H1 (cell line): ENCODE measurements around the gene WFDC11. TPM values are rescaled to one million over a fixed set of nuclear protein-coding genes. Genes with fewer than 3 reads are reported as not detected.

ENCODE experiments used
- CTCF ChIA-PET: fragments of 300-600 bp; sonication (Branson Sonifier 250); formaldehyde crosslinking; loops from one replicate; lab custom pipeline; 2021; ENCODE audit not compliant: partially characterized antibody; lab: Charles Lee
- POLR2A ChIA-PET: fragments of 300-600 bp; sonication (Branson Sonifier 250); formaldehyde crosslinking; loops from one replicate; lab custom pipeline; 2021; ENCODE audit warnings: inconsistent platforms; ENCODE audit not compliant: partially characterized antibody; lab: Charles Lee
- DNase-seq, 2 experiments: peaks; one replicate each; pipeline versions ENCODE4 v3.0.0 to v3.0.0-alpha.2; 2010 to 2022; ENCODE audit warnings: low spot score in 2 of 2, low read depth in 1 of 2, mixed read lengths in 1 of 2
- FAIRE-seq: peaks from 2 replicates; lab custom pipeline; 2011; peaks lifted over from hg19 to GRCh38; lab: Jason Lieb, UNC
- H2AFZ ChIP-seq: 2 replicates; pipeline ENCODE4 v1.8.1; 2012; ENCODE audit warnings: low read length, inconsistent platforms
- H2AK5ac ChIP-seq: 2 replicates; pipeline ENCODE4 v1.6.1; 2013; ENCODE audit warnings: low read depth, low read length
- H2BK120ac ChIP-seq: replicated peaks from 2 replicates; pipeline ENCODE3; 2013; ENCODE audit warnings: low read depth, low read length, inconsistent platforms
- H2BK12ac ChIP-seq: 2 replicates; pipeline ENCODE4 v1.6.1; 2013; ENCODE audit warnings: low read depth, low read length
- H2BK15ac ChIP-seq: 2 replicates; pipeline ENCODE4 v1.6.1; 2013; ENCODE audit warnings: low read length
- H2BK20ac ChIP-seq: 2 replicates; pipeline ENCODE4 v1.6.1; 2013; ENCODE audit warnings: low read length
- H2BK5ac ChIP-seq: 2 replicates; pipeline ENCODE4 v1.6.1; 2013; ENCODE audit warnings: low read depth, low read length
- H3K14ac ChIP-seq: 2 replicates; pipeline ENCODE4 v1.6.1; 2013; ENCODE audit warnings: inconsistent platforms; ENCODE audit not compliant: insufficient read length
- H3K18ac ChIP-seq: 2 replicates; pipeline ENCODE4 v1.6.1; 2013; ENCODE audit warnings: low read length; ENCODE audit errors: extremely low read depth
- H3K23ac ChIP-seq: 2 replicates; pipeline ENCODE4 v1.6.1; 2013; ENCODE audit warnings: inconsistent platforms; ENCODE audit not compliant: insufficient read length
- H3K23me2 ChIP-seq: 2 replicates; pipeline ENCODE4 v1.6.1; 2013; ENCODE audit warnings: low read depth, low read length
- H3K27ac ChIP-seq: 2 replicates; pipeline ENCODE4 v1.6.1; 2011; ENCODE audit warnings: low read depth, low read length, inconsistent platforms
- H3K27me3 ChIP-seq, 4 experiments: replicated peaks in 1 of 4; 1 replicate in 1 of 4; 2 replicates in 3 of 4; pipeline versions ENCODE4 v1.6.1 to v1.8.1; 2011 to 2013; ENCODE audit warnings: low read length in 3 of 4, mild to moderate bottlenecking in 3 of 4, inconsistent platforms in 2 of 4, mixed read lengths in 2 of 4, moderate library complexity in 1 of 4; ENCODE audit not compliant: control insufficient read depth in 3 of 4, insufficient read depth in 3 of 4; ENCODE audit errors: extremely low read depth in 1 of 4
- H3K36me3 ChIP-seq, 4 experiments: 2 replicates each; pipeline versions ENCODE4 v1.6.1 to v1.8.1; 2011 to 2013; ENCODE audit warnings: mild to moderate bottlenecking in 4 of 4, low read length in 3 of 4, moderate library complexity in 2 of 4, control low read depth in 1 of 4, inconsistent platforms in 1 of 4; ENCODE audit not compliant: insufficient read depth in 4 of 4, control insufficient read depth in 2 of 4
- H3K4ac ChIP-seq: replicated peaks from 2 replicates; pipeline ENCODE3; 2013; ENCODE audit warnings: low read length, low read depth, mixed read lengths, inconsistent platforms; ENCODE audit not compliant: insufficient read length
- H3K4me1 ChIP-seq, 4 experiments: replicated peaks in 1 of 4; 1 replicate in 1 of 4; 2 replicates in 3 of 4; pipeline versions ENCODE4 v1.6.1 to v1.8.1; 2011 to 2013; ENCODE audit warnings: low read length in 3 of 4, inconsistent platforms in 2 of 4, mixed read lengths in 1 of 4; ENCODE audit not compliant: insufficient read depth in 4 of 4, control insufficient read depth in 3 of 4
- H3K4me2 ChIP-seq, 2 experiments: 2 replicates each; pipeline versions ENCODE4 v1.6.1 to v1.8.1; 2011 to 2013; ENCODE audit warnings: low read depth in 2 of 2, low read length in 2 of 2, control low read depth in 1 of 2, inconsistent platforms in 1 of 2, mild to moderate bottlenecking in 1 of 2; ENCODE audit not compliant: insufficient read depth in 1 of 2
- H3K4me3 ChIP-seq, 4 experiments: fragments of 200-600, 300-600 bp in 1 of 4; sonication (generic), shearing (Covaris generic), sonication (Bioruptor Twin) in 1 of 4; 2 replicates each; pipeline versions ENCODE4 v1.5.1 to v1.8.1; 2011 to 2016; ENCODE audit warnings: low read length in 4 of 4, low read depth in 3 of 4, control low read depth in 2 of 4, inconsistent platforms in 2 of 4, mild to moderate bottlenecking in 2 of 4, mixed read lengths in 1 of 4, moderate library complexity in 1 of 4; ENCODE audit not compliant: insufficient read depth in 2 of 4; ENCODE audit errors: extremely low read depth in 1 of 4
- H3K56ac ChIP-seq: replicated peaks from 2 replicates; pipeline ENCODE3; 2013; ENCODE audit warnings: low read depth, mild to moderate bottlenecking, mixed read lengths, low read length, inconsistent platforms; ENCODE audit not compliant: insufficient read length
- H3K79me1 ChIP-seq: 2 replicates; pipeline ENCODE4 v1.6.1; 2013; ENCODE audit warnings: low read depth, low read length, control low read depth
- H3K79me2 ChIP-seq, 2 experiments: 2 replicates each; pipeline versions ENCODE4 v1.6.1 to v1.8.1; 2012 to 2013; ENCODE audit warnings: low read length in 2 of 2, mild to moderate bottlenecking in 2 of 2, inconsistent platforms in 1 of 2; ENCODE audit not compliant: insufficient read depth in 2 of 2, control insufficient read depth in 1 of 2
- H3K9ac ChIP-seq, 4 experiments: replicated peaks in 1 of 4; 1 replicate in 1 of 4; 2 replicates in 3 of 4; pipeline versions ENCODE4 v1.6.1 to v1.8.1; 2011 to 2013; ENCODE audit warnings: low read depth in 3 of 4, low read length in 3 of 4, control low read depth in 2 of 4, mild to moderate bottlenecking in 2 of 4, moderate library complexity in 2 of 4, inconsistent platforms in 1 of 4; ENCODE audit errors: extremely low read depth in 1 of 4
- H3K9me3 ChIP-seq, 2 experiments: 2 replicates each; pipeline versions ENCODE4 v1.6.1 to v1.8.1; 2012 to 2013; ENCODE audit warnings: mild to moderate bottlenecking in 2 of 2, moderate library complexity in 2 of 2, control low read depth in 1 of 2, inconsistent platforms in 1 of 2, low read depth in 1 of 2, low read length in 1 of 2, mixed read lengths in 1 of 2; ENCODE audit not compliant: insufficient read depth in 2 of 2
- H4K20me1 ChIP-seq, 2 experiments: replicated peaks in 1 of 2; 2 replicates each; pipeline versions ENCODE3 to v1.8.1; 2011 to 2013; ENCODE audit warnings: inconsistent platforms in 2 of 2, low read length in 2 of 2, mild to moderate bottlenecking in 1 of 2; ENCODE audit not compliant: insufficient read depth in 2 of 2, control insufficient read depth in 1 of 2
- H4K5ac ChIP-seq: 2 replicates; pipeline ENCODE4 v1.6.1; 2013; ENCODE audit warnings: low read length, low read depth, mixed read lengths, inconsistent platforms; ENCODE audit not compliant: insufficient read length
- H4K8ac ChIP-seq: 2 replicates; pipeline ENCODE4 v1.8.0; 2013; ENCODE audit warnings: mild to moderate bottlenecking, moderate library complexity, low read length, inconsistent platforms; ENCODE audit not compliant: insufficient read depth; ENCODE audit errors: extremely low read depth
- H4K91ac ChIP-seq: replicated peaks from 2 replicates; pipeline ENCODE3; 2013; ENCODE audit warnings: low read length, mixed read lengths, inconsistent platforms; ENCODE audit not compliant: insufficient read length
- BRCA1 ChIP-seq: IDR thresholded peaks from 2 replicates; pipeline ENCODE4 v1.6.1; 2012; ENCODE audit warnings: low read depth, low read length, improper control_type of control experiment
- HDAC6 ChIP-seq: IDR thresholded peaks from one replicate; pipeline ENCODE4 v1.7.1; 2012; ENCODE audit warnings: low read depth, mild to moderate bottlenecking, inconsistent platforms, low read length, moderate library complexity
- SRF ChIP-seq: IDR thresholded peaks from 2 replicates; pipeline ENCODE4 v1.6.1; 2011; ENCODE audit warnings: mild to moderate bottlenecking, low read depth, low read length, moderate library complexity
- WGBS, 2 experiments: shearing (Covaris generic) in 1 of 2; methylation state at CpG; one replicate each; pipeline versions ENCODE4 v1.1.6 to v1.1.7; 2013 to 2015; ENCODE audit warnings: low lambda C conversion rate in 2 of 2, mixed read lengths in 2 of 2, inconsistent platforms in 1 of 2, low coverage in 1 of 2, missing lambda C conversion rate in 1 of 2; ENCODE audit not compliant: insufficient replicate concordance in 2 of 2, insufficient coverage in 1 of 2, insufficient read length in 1 of 2; ENCODE audit errors: extremely low coverage in 1 of 2, missing lambda C conversion rate in 1 of 2; 5-methylcytosine and 5-hydroxymethylcytosine counted together
- polyA plus RNA-seq, 7 experiments: library from polyadenylated mRNA; depleted of rRNA in 3 of 7; stranded (reverse) in 5 of 7; unstranded in 2 of 7; fragments of >200 nt in 5 of 7; fragments of 200-250 nt in 2 of 7; gene quantifications; 1 replicate in 5 of 7; 2 replicates in 1 of 7; 4 replicates in 1 of 7; pipeline versions ENCODE4 v1.2.1 to v1.2.3, GENCODE V29; 2011 to 2013; ENCODE audit warnings: missing spikeins in 2 of 7, mixed read lengths in 2 of 7
- total RNA-seq: library from RNA; stranded (reverse); fragmentation: NEBNext Ultra II Directional; extraction: Animal tissue kit (Norgen Biotek cat#: 25700); gene quantifications from 2 replicates; pipeline ENCODE4 v1.2.1, GENCODE V29; 2021

WFDC11 gene
- total and polyA plus RNA-seq, 2 of the 8 experiments (the other 6 are each of a cell fraction or from before 2014, with no cell fraction given): not detected

DNA sequence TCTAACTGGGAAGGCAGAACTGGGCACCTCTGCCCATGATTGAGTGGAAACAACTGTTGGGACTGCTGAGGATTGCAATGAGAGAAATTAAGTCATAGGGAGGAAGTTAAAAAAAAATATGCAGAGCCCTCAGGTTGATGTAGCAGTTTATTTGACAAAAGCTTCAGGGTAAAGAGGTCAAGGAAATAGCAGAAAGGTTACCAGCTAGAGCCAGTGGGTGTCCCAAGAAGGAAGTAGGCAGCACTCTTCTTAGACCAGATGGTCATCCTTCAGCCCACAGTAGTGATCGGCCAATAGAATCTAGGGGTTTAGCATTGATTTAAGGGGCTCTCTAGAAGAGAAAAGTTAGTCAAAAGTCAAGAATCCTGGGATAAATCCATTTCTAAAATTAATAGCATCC is 62.2 kb downstream of the WFDC11 start:
- H3K79me2 ChIP-seq: no peaks in the 10 kb centered on the region
- H3K36me3 ChIP-seq: no peaks in the 10 kb centered on the region
- H3K4me2 ChIP-seq: no peak overlapping the region
- H3K27ac ChIP-seq: no peak overlapping the region
- H3K4me1 ChIP-seq: peaks cover 0 to 3% (median 0%) of the 10 kb centered on the region in 4 experiments; a peak in 2 of 7 replicates
- no peak overlapping the region for H2BK12ac ChIP-seq
- no peak overlapping the region for H3K14ac ChIP-seq
- no peaks in the 10 kb centered on the region for H3K27me3 ChIP-seq
- H2BK20ac ChIP-seq: 0 out of 2 replicates have a peak overlapping the region, but pooled peaks have one; percentile 18
- no peak overlapping the region for H3K56ac ChIP-seq
- H3K79me1 ChIP-seq: no peaks in the 10 kb centered on the region
- H3K4me3 ChIP-seq: no peak overlapping the region
- H3K18ac ChIP-seq: no peak overlapping the region
- POLR2A ChIA-PET: no interaction called here
- H3K23me2 ChIP-seq: no peaks in the 10 kb centered on the region
- 94% methylated on average over 1 of the region's 1 CpG; no CpG with 5 or more reads in 1 of the 2 experiments for WGBS, 2 experiments
- H3K4ac ChIP-seq: no peak overlapping the region
- no peaks in the 10 kb centered on the region for H4K20me1 ChIP-seq
- H2BK5ac ChIP-seq: no peak overlapping the region
- H2BK120ac ChIP-seq: no peak overlapping the region
- H3K23ac ChIP-seq: no peak overlapping the region
- DNase-seq (no peak), FAIRE-seq (no peak)
- H4K8ac ChIP-seq: no peak overlapping the region
- no peak overlapping the region for H2BK15ac ChIP-seq
- H3K9ac ChIP-seq: no peak overlapping the region
- H2AFZ ChIP-seq: no peak overlapping the region
- H4K5ac ChIP-seq: no peak overlapping the region
- H2AK5ac ChIP-seq: no peak overlapping the region
- no peak overlapping the region for H4K91ac ChIP-seq
- H3K9me3 ChIP-seq: peaks cover 4 to 9% of the 10 kb centered on the region in 2 experiments; a peak in 2 of 4 replicates
- CTCF ChIA-PET: interaction anchor here (1.2 kb wide), 1 partner anchor 164 kb away, joined by 8 read pairs; no protein-coding TSS in a partner anchor
- TF ChIP-seq SRF: no peak
- TF ChIP-seq BRCA1: no peak
- no peak for TF ChIP-seq HDAC6
